Stimulated activated naive CD8-positive, alpha-beta T cell treated with anti-CD3 and anti-CD28 coated beads, Interleukin-15, amount 100 ng/mL, for 72 hours (primary cell): ENCODE results near the gene CCDC146.

Source experiments
- ATAC-seq: fragments of 150-1000 bp; cut with Tn5 transposase; 2 replicates; pipeline ENCODE4 v1.10.0; 2021; ENCODE audit warnings: mild to moderate bottlenecking, moderate library complexity
- DNase-seq, 2 donors: peaks; one replicate each; pipeline ENCODE4 v3.0.0; 2021 to 2022
- H3K27ac Mint-ChIP-seq, 2 donors: one replicate each; pipeline ENCODE4 v1.8.0; 2022; ENCODE audit warnings: mild to moderate bottlenecking in 2 of 2, mixed read lengths in 2 of 2, moderate library complexity in 2 of 2
- H3K27me3 Mint-ChIP-seq: one replicate; pipeline ENCODE4 v1.8.0; 2022; ENCODE audit warnings: mixed read lengths
- H3K4me1 Mint-ChIP-seq: one replicate; pipeline ENCODE4 v1.8.0; 2022; ENCODE audit warnings: mild to moderate bottlenecking, mixed read lengths
- H3K4me3 Mint-ChIP-seq, 2 donors: one replicate each; pipeline ENCODE4 v1.8.0; 2022; ENCODE audit warnings: mild to moderate bottlenecking in 2 of 2, mixed read lengths in 2 of 2, moderate library complexity in 1 of 2
- H3K9me3 Mint-ChIP-seq, 2 donors: one replicate each; pipeline ENCODE4 v1.8.0; 2022; ENCODE audit warnings: mixed read lengths in 2 of 2

The CCDC146 gene

DNA sequence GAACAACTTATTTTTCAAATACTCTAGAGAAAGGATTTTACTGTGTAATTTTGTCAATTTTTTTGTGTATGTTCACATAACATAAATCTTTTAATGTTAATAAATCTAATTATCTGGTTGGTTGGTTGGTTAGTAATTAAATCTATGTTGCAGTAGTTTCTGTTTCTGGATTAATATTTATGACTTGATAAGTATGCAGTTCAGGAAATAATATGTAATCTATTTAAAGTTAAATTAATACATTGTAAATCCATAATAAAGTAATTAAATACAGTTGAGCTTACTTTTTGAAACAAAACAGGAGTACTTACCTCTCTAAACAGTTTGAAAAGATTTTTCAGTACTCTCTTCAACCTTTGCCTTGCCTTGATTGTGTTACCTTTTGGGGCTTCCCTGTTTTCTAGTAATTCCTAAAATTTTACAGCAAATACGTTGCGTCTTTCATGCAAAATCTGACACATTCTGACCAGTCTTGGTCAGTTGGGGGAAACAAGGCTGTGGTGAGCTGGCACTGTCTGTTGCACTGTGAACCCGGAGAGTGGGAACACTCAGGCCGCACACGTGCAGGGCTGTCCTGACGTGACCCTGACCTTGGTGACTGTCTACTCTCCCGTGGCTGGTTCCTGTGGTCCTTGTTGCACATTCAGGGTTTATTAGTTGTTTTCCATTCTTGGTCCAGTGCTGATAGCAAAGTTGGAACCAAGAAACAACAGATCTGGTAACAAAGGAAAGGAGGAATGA, 122.8 kb downstream of the CCDC146 start:
- no peak for ATAC-seq
- H3K27me3 Mint-ChIP-seq: no peaks in the 10 kb centered on the region
- DNase-seq: no peak
- H3K4me3 Mint-ChIP-seq: no peak overlapping the region
- no peak overlapping the region for H3K27ac Mint-ChIP-seq
- no peaks in the 10 kb centered on the region for H3K9me3 Mint-ChIP-seq
- H3K4me1 Mint-ChIP-seq: peaks cover 17% of the 10 kb centered on the region

DNA sequence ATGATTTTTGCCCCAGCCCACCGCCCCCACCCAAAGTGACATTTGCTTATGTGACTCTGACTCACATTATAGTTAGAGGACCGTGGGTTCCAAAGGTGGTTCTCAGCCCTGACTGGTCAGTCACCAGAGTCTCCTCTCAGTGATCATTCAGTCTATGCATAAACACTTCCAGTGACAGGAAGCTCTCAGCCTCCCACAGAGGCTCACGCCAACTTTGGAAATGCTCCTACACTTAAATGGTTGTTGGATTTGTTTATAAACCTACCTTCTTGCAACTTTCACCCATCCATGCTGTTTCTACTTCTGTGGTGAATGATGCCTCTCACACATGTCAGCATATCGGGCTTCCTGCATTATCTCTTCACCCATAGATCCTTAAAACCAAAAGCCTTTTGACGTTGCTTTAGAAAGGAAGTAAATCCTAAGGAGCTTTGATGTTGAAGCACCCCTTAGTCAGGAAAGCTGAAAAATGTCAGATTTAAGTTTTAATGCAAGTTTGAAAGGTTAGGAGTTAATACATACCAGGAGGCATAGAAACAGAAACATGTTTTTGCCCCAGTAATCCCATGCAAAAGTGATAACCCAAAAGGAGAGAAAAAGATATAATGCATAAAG, 123.7 kb downstream of the CCDC146 start:
- H3K27ac Mint-ChIP-seq: no peak overlapping the region
- H3K4me3 Mint-ChIP-seq: no peak overlapping the region
- H3K27me3 Mint-ChIP-seq: no peaks in the 10 kb centered on the region
- H3K9me3 Mint-ChIP-seq: no peaks in the 10 kb centered on the region
- DNase-seq (no peak), ATAC-seq (no peak)
- peaks cover 17% of the 10 kb centered on the region for H3K4me1 Mint-ChIP-seq

DNA sequence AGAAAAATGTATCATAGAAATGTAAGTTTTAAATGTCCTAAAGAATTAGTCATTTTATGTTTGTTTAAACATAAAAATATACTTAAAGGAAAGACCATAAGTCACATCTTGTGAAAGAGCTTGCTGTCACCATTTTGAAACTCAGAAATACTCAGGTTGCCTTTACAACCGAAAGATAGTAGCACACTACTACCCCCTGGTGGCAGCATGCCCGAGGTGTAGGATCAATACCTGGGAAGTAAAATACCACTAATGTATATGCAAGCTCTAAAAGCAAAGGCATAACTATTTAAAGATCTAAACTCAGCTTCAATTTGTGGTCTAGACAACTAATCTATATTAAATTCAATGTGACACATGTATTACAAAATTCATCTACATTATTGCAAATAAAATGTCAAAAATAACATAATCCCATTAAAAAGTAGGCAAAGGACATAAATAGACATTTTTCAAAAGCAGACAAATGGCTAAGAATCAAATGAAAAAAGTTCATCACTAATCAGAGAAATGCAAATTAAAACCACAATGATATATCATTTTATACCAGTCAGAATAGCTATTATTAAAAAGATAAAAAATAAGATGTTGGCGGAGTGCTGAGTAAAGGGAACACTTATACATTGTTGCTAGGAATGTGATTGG, 124.9 kb downstream of the CCDC146 start:
- Mint-ChIP-seq H3K27ac (no peak overlapping the region), H3K27me3 (no peaks in the 10 kb centered on the region), H3K9me3 (no peaks in the 10 kb centered on the region), H3K4me3 (no peak overlapping the region), H3K4me1 (peaks cover 13% of the 10 kb centered on the region)
- ATAC-seq (peak; percentile 92), DNase-seq (peak; percentile 82)

DNA sequence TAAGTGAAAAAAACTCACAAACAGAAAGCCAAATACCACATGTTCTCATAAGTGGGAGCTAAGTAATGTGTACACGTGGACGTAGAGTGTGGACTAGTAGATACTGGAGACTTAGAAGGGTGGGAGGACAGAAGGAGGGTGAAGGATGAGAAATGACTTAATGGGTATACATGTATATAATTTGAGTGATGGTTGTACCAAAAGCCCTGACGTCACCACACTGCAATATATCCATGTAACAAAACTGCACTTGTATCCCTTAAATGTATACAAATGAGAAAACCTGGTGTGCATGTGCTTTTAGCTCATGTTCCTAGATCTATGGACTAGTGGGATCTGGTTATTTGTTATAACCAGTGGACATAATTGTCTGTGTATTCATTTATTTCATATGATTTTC, 125.7 kb downstream of the CCDC146 start:
- DNase-seq (no peak), ATAC-seq (no peak)
- H3K27ac Mint-ChIP-seq: no peak overlapping the region
- peaks cover 12% of the 10 kb centered on the region for H3K4me1 Mint-ChIP-seq
- no peaks in the 10 kb centered on the region for H3K27me3 Mint-ChIP-seq
- H3K9me3 Mint-ChIP-seq: no peaks in the 10 kb centered on the region
- H3K4me3 Mint-ChIP-seq: no peak overlapping the region

DNA sequence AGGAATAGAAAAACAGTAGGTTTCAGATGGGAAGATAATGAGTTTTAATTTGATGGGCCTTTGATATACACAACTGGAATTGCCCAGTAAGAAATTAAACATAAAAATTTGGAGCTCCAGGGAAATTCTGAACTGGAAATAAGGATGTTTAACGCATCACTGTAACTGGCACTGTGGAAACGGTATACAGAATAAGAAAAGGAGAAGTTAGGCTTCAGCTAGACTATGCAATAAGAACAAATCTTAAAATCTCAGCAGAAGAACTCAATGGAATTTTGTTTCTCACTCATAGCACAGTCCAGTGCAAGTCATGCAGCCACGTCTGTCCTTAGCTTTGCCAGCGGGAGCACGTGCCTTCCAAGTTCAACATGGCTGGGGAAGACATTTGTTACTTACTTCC, 130.1 kb downstream of the CCDC146 start:
- H3K4me1 Mint-ChIP-seq: no peaks in the 10 kb centered on the region
- no peaks in the 10 kb centered on the region for H3K27me3 Mint-ChIP-seq
- ATAC-seq (no peak), DNase-seq (no peak)
- no peak overlapping the region for H3K27ac Mint-ChIP-seq
- no peaks in the 10 kb centered on the region for H3K9me3 Mint-ChIP-seq
- no peak overlapping the region for H3K4me3 Mint-ChIP-seq

DNA sequence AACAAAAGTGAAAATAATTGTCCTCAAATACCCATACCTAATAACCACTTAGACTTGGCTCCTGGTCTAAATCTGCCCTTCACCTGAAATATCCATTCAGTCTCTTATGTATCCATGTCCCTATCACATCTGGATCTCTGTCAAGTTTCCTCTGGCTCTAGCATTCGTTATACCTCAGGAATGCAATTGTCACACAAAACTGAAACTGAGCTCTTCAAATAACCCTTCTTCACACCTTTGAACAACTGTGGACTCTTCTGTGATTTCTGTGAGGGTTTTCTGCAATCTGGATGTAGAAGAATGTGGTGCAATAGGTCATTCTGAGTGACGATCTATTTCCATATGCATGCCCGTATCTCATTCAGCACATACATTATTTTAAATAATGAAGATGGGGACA, 130.7 kb downstream of the CCDC146 start:
- DNase-seq: no peak
- no peaks in the 10 kb centered on the region for H3K9me3 Mint-ChIP-seq
- no peaks in the 10 kb centered on the region for H3K4me1 Mint-ChIP-seq
- no peaks in the 10 kb centered on the region for H3K27me3 Mint-ChIP-seq
- no peak overlapping the region for H3K4me3 Mint-ChIP-seq
- no peak for ATAC-seq
- H3K27ac Mint-ChIP-seq: no peak overlapping the region

DNA sequence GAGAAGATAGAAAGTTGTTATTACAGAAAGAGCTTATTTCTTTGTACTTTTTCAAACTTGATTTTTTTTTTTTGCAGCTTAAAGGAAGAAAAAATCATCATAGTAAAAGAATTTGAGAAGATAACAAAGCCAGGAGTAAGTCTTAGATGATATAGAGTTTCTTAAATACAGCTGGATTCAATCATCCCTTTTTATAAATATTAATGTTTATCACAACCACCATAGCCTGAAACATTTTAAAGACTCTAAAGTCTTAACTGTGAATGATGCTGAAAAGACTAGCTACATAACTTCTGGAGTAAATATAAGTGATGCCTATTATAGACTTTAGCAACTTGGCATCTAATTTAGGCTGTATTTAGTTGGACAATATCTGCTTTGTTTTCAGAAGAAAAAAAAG, 132.0 kb downstream of the CCDC146 start:
- DNase-seq: no peak
- Mint-ChIP-seq H3K4me1 (no peaks in the 10 kb centered on the region), H3K4me3 (no peak overlapping the region), H3K27me3 (no peaks in the 10 kb centered on the region), H3K9me3 (no peaks in the 10 kb centered on the region), H3K27ac (no peak overlapping the region)
- no peak for ATAC-seq

DNA sequence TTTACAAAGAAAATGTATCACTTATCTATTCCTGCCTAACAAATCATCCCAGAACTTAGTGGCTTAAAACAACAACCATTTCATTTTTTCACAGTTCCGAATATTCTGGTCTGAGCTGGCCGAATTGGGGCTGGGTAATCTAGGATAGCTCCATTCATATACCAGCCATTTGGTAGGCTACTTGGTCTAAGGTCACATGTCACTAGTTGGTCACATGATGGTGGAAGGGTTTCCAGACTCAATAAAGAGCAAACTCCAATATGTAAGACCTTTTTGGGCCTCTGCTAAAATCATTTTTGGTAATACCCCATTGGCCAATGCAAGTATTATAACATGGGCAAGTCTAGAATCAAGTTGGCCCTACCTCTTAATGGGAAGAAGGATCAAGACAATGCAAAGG, 132.5 kb downstream of the CCDC146 start:
- Mint-ChIP-seq H3K27ac (no peak overlapping the region), H3K9me3 (no peaks in the 10 kb centered on the region), H3K4me1 (no peaks in the 10 kb centered on the region), H3K27me3 (no peaks in the 10 kb centered on the region), H3K4me3 (no peak overlapping the region)
- ATAC-seq (no peak), DNase-seq (no peak)

DNA sequence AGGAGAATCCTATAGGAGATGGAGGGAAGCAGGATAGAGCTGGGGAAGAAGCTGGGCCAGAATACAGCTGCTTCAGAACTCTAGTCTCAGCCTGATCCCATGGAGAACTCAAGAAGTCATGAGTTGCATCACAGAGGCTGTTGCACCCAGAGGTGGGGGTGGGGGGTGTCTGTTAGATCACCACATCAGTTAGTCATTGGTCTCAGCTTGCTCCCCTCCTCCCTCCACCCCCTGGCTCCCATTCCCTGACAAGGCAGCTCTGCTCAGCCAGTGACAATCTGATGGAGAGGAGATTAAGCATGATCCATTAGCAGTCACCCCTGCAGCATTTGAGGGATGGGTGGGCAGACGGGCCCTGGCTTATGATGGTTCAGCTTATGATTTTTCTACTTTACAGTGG, 135.6 kb downstream of the CCDC146 start:
- Mint-ChIP-seq H3K4me1 (no peaks in the 10 kb centered on the region), H3K27me3 (no peaks in the 10 kb centered on the region), H3K4me3 (no peak overlapping the region), H3K9me3 (no peaks in the 10 kb centered on the region), H3K27ac (no peak overlapping the region)
- no peak for ATAC-seq
- DNase-seq: no peak

DNA sequence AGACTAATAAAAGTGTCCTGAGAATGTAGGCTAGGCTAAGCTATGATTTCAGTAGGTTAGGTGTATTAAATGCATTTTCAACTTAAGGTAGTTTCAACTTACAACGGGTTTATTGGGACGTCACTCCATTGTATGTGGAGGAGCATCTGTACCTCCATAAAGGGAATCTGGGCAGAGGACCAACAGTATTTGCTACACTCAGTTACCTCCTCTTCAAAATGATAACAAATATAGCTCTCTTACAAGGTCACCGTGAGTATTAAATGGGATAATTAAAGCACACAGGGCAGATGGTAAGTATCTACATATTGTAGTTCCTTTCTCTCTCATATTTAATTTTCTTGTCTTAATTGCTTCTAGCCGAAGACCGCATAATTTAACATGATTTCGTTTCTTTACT, 136.2 kb downstream of the CCDC146 start:
- ATAC-seq: no peak
- no peak overlapping the region for H3K4me3 Mint-ChIP-seq
- no peaks in the 10 kb centered on the region for H3K27me3 Mint-ChIP-seq
- H3K4me1 Mint-ChIP-seq: no peaks in the 10 kb centered on the region
- H3K27ac Mint-ChIP-seq: no peak overlapping the region
- no peak for DNase-seq
- no peaks in the 10 kb centered on the region for H3K9me3 Mint-ChIP-seq

DNA sequence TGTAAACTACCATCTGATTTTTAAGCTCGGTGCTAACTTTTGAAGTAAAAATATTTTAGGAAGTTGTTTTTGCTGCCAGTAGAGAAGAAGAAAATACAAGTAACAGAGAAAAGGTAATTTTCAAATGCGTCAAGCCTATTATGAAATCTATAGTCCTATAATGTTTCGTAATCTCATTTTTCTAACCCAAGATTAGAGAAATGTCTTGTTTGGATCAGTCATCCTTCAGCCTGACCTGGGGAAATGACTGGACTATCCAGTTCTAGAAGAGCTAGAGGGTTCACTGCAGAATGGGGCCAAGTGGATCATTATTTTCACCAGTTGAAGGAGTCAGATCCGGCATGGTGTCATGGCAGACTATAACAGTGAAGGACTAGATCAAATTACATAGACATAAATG, 139.9 kb downstream of the CCDC146 start:
- no peak overlapping the region for H3K4me3 Mint-ChIP-seq
- no peak overlapping the region for H3K27ac Mint-ChIP-seq
- no peak for ATAC-seq
- H3K27me3 Mint-ChIP-seq: no peaks in the 10 kb centered on the region
- peaks cover 11% of the 10 kb centered on the region for H3K4me1 Mint-ChIP-seq
- no peaks in the 10 kb centered on the region for H3K9me3 Mint-ChIP-seq
- DNase-seq: no peak

DNA sequence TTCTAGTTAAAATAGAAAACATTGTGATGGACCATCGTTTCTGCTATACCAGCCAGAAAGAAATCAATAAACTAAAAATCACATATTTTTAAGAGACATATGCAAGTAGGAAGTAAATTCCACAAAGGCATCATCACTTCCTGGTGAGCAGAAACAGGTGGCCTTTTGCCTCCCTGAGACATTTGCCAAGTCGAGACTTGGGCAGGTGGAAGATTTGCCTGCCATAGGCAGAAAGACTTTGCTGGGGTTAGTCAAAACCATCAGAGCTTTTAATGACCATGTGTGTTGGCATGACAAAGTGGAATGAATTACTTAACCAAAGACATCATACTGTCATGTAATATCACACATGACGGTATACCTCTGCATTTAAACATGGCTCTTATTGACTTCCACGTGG, 143.3 kb downstream of the CCDC146 start:
- no peak overlapping the region for H3K4me3 Mint-ChIP-seq
- no peak for ATAC-seq
- H3K9me3 Mint-ChIP-seq: no peaks in the 10 kb centered on the region

DNA sequence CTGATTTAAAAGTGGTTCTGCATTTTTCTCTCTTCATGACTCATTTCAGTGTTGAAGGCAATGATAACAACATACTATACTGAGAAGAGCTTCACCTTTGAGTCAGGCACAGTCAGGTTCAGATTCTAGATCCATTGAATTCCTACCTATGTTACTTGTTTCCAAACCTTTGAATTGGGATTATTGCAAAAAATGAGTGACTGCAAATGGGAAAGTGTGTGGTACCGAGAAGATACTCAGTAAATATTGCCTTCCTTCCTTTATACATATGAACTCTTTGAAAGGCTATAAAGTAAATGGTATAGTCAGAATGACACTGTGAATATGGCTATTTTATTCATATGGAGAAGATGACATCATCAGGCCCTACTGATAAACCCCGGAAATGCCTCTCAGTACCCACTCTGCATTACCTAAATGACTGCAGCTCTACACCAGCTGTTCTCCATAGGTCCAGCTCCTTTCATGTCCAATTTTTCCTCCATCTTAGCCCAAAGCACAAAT, 143.9 kb downstream of the CCDC146 start:
- Mint-ChIP-seq H3K4me3 (no peak overlapping the region), H3K9me3 (no peaks in the 10 kb centered on the region), H3K27ac (peak overlapping the region in 1 of 2 donors; percentile 46), H3K4me1 (peaks cover 11% of the 10 kb centered on the region), H3K27me3 (no peaks in the 10 kb centered on the region)
- peak in 1 of 2 donors; percentile 45 for DNase-seq
- ATAC-seq: peak; percentile 98

More for the DNA sequence above, 143.3 kb downstream of the CCDC146 start:
- Mint-ChIP-seq H3K27me3 (no peaks in the 10 kb centered on the region), H3K27ac (no peak overlapping the region), H3K4me1 (peaks cover 11% of the 10 kb centered on the region)
- no peak for DNase-seq

DNA sequence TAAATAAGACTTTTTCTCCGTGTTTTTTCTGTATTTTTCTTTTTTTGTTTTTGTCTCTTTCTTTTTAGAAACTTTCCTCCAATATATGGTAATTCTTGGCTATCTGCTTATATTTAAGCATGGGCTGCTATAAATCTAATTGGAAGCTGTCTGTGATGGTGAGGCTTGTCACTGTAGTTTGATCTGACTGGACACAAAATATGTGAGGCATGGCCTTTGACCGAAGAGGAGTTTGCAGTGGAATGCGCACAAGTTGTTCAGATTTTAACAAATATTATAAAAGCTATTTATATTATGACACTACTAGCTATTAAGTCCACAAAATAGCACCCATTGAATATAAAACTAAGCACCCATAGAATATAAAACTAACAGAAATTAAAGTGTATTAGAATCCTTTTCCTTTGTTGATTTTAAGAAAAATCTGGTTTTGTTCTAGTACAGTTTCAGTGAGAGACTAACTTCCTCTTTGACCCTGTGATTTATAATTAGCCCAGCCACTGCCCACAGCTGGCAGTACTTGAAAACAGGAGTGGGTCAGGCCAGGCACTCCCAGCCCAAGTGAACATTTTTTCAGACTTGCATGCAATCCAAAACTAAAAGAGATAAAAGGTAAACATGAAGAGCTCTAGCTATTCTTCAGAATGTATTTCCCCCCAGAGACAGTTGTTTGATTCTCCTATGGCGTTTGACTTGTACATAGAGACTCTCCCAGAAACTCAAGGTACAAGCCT, 147.1 kb downstream of the CCDC146 start:
- Mint-ChIP-seq H3K4me1 (peaks cover 11% of the 10 kb centered on the region), H3K9me3 (no peaks in the 10 kb centered on the region), H3K27ac (no peak overlapping the region), H3K4me3 (no peak overlapping the region), H3K27me3 (no peaks in the 10 kb centered on the region)
- no peak for ATAC-seq
- DNase-seq: no peak

DNA sequence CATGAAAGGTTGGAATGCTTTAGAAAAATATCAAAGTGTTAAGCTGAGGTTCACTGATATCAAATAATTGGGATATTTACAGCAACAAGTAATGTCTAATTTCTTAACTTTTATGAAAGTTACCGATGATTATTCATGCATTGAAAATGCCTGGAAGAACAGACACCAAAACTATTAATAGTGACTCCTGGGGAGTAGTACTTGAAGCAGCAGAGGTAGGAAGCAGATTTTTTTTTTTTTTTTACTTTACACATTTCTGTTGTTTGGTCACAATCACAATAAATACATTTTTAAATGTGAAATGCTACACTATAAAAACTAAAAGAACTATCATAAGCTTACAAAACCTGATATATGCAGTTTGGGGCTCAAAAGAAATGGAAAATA, 147.7 kb downstream of the CCDC146 start:
- H3K27me3 Mint-ChIP-seq: no peaks in the 10 kb centered on the region

DNA sequence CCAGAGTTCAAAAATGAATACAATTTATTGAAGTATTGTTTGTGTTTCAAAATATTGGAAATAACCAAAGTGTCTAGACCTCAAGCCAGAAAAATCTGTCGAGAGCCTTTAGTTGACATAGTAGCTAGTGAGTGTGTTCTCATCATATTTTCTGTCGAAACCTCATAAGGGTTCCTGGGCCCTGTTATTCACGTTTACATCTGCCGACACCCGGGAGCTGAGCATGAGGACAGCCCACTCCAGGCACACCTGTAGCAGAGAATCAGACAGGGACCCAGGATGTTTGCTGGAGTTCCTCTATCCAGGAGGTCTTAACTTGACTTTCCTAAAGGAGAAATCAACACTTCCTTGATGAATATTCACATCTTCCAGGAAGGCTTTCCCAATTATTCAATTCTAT, 149.4 kb downstream of the CCDC146 start:
- ATAC-seq (no peak), DNase-seq (no peak)
- Mint-ChIP-seq H3K27me3 (no peaks in the 10 kb centered on the region), H3K9me3 (no peaks in the 10 kb centered on the region), H3K4me1 (peaks cover 8% of the 10 kb centered on the region), H3K27ac (no peak overlapping the region), H3K4me3 (no peak overlapping the region)

More for the DNA sequence above, 147.7 kb downstream of the CCDC146 start:
- Mint-ChIP-seq H3K9me3 (no peaks in the 10 kb centered on the region), H3K4me1 (peaks cover 11% of the 10 kb centered on the region), H3K27ac (no peak overlapping the region), H3K4me3 (no peak overlapping the region)
- ATAC-seq (no peak), DNase-seq (no peak)
